ENCODE results near the gene NOS1. TPM values are rescaled to one million over a fixed set of nuclear protein-coding genes. Genes with fewer than 3 reads are reported as not detected.

NOS1 gene
- total RNA-seq, 1 donor from 2014 or later, result not detected

GRCh38 chr12:117360551-117361346 lies 677 bp downstream of the NOS1 start:
- no peaks in the 10 kb centered on the region for H3K9me3 Mint-ChIP-seq
- intact Hi-C loops (cut with micrococcal nuclease), result no loop called here
- no peak overlapping the region for H3K27ac Mint-ChIP-seq
- H3K36me3 Mint-ChIP-seq (ENCODE audit: low read depth), result no peaks in the 10 kb centered on the region
- no peaks in the 10 kb centered on the region for H3K4me1 Mint-ChIP-seq (ENCODE audit: low read depth)
- no peak for DNase-seq (ENCODE audit: low spot score)
- H3K4me3 Mint-ChIP-seq, result no peak overlapping the region
- peaks cover 46% of the 10 kb centered on the region for H3K27me3 Mint-ChIP-seq (ENCODE audit: insufficient read depth)

- H3K4me1 Mint-ChIP-seq (ENCODE audit: low read depth), result no peaks in the 10 kb centered on the region
- no peak for DNase-seq (ENCODE audit: low spot score)
- no peaks in the 10 kb centered on the region for H3K36me3 Mint-ChIP-seq (ENCODE audit: low read depth)
- H3K9me3 Mint-ChIP-seq, result no peaks in the 10 kb centered on the region
- peaks cover 46% of the 10 kb centered on the region for H3K27me3 Mint-ChIP-seq (ENCODE audit: insufficient read depth)
- no peak overlapping the region for H3K27ac Mint-ChIP-seq
- H3K4me3 Mint-ChIP-seq, result no peak overlapping the region
- intact Hi-C loops (cut with micrococcal nuclease), result no loop called here
These were observed 1.2 kb downstream of the NOS1 start for GRCh38 chr12:117360222-117360550.

GRCh38 chr12:117359029-117359845 lies 2.2 kb downstream of the NOS1 start:
- intact Hi-C loops (cut with micrococcal nuclease), result no loop called here
- no peak overlapping the region for H3K27ac Mint-ChIP-seq
- no peak for DNase-seq (ENCODE audit: low spot score)
- no peaks in the 10 kb centered on the region for H3K36me3 Mint-ChIP-seq (ENCODE audit: low read depth)
- no peaks in the 10 kb centered on the region for H3K4me1 Mint-ChIP-seq (ENCODE audit: low read depth)
- no peaks in the 10 kb centered on the region for H3K9me3 Mint-ChIP-seq
- H3K4me3 Mint-ChIP-seq, result no peak overlapping the region
- peaks cover 43% of the 10 kb centered on the region for H3K27me3 Mint-ChIP-seq (ENCODE audit: insufficient read depth)

- no peaks in the 10 kb centered on the region for H3K4me1 Mint-ChIP-seq (ENCODE audit: low read depth)
- intact Hi-C loops (cut with micrococcal nuclease), result no loop called here
- no peaks in the 10 kb centered on the region for H3K9me3 Mint-ChIP-seq
- DNase-seq (ENCODE audit: low spot score), result no peak
- H3K36me3 Mint-ChIP-seq (ENCODE audit: low read depth), result no peaks in the 10 kb centered on the region
- peaks cover 18% of the 10 kb centered on the region for H3K27me3 Mint-ChIP-seq (ENCODE audit: insufficient read depth)
- no peak overlapping the region for H3K4me3 Mint-ChIP-seq
- no peak overlapping the region for H3K27ac Mint-ChIP-seq
These were observed 5.4 kb downstream of the NOS1 start for GRCh38 chr12:117356048-117356447.

GRCh38 chr12:117352883-117353282 lies 8.5 kb downstream of the NOS1 start:
- no peak for DNase-seq (ENCODE audit: low spot score)
- no peaks in the 10 kb centered on the region for H3K4me1 Mint-ChIP-seq (ENCODE audit: low read depth)
- intact Hi-C loops (cut with micrococcal nuclease), result no loop called here
- no peak overlapping the region for H3K4me3 Mint-ChIP-seq
- H3K27ac Mint-ChIP-seq, result no peak overlapping the region
- H3K27me3 Mint-ChIP-seq (ENCODE audit: insufficient read depth), result peaks cover 5% of the 10 kb centered on the region
- H3K9me3 Mint-ChIP-seq, result no peaks in the 10 kb centered on the region
- H3K36me3 Mint-ChIP-seq (ENCODE audit: low read depth), result no peaks in the 10 kb centered on the region

GRCh38 chr12:117352206-117352605 lies 9.2 kb downstream of the NOS1 start:
- Mint-ChIP-seq H3K27me3 (ENCODE audit: insufficient read depth) (peaks cover 5% of the 10 kb centered on the region), H3K4me3 (no peak overlapping the region), H3K36me3 (ENCODE audit: low read depth) (no peaks in the 10 kb centered on the region), H3K4me1 (ENCODE audit: low read depth) (no peaks in the 10 kb centered on the region), H3K27ac (no peak overlapping the region), H3K9me3 (no peaks in the 10 kb centered on the region)
- no peak for DNase-seq (ENCODE audit: low spot score)
- intact Hi-C loops (cut with micrococcal nuclease), result no loop called here

- intact Hi-C loops (cut with micrococcal nuclease), result no loop called here
- Mint-ChIP-seq H3K9me3 (no peaks in the 10 kb centered on the region), H3K4me1 (ENCODE audit: low read depth) (no peaks in the 10 kb centered on the region), H3K36me3 (ENCODE audit: low read depth) (no peaks in the 10 kb centered on the region), H3K27ac (no peak overlapping the region), H3K27me3 (ENCODE audit: insufficient read depth) (peaks cover 1% of the 10 kb centered on the region), H3K4me3 (no peak overlapping the region)
- no peak for DNase-seq (ENCODE audit: low spot score)
These were observed 11.3 kb downstream of the NOS1 start for GRCh38 chr12:117350140-117350539.

GRCh38 chr12:117347588-117347987 lies 13.8 kb downstream of the NOS1 start:
- no peak for DNase-seq (ENCODE audit: low spot score)
- H3K36me3 Mint-ChIP-seq (ENCODE audit: low read depth), result no peaks in the 10 kb centered on the region
- no peaks in the 10 kb centered on the region for H3K27me3 Mint-ChIP-seq (ENCODE audit: insufficient read depth)
- no peak overlapping the region for H3K27ac Mint-ChIP-seq
- H3K4me1 Mint-ChIP-seq (ENCODE audit: low read depth), result peaks cover 3% of the 10 kb centered on the region
- H3K4me3 Mint-ChIP-seq, result no peak overlapping the region
- H3K9me3 Mint-ChIP-seq, result no peaks in the 10 kb centered on the region
- intact Hi-C loops (cut with micrococcal nuclease), result no loop called here

GRCh38 chr12:117344716-117345115 lies 16.7 kb downstream of the NOS1 start:
- Mint-ChIP-seq H3K27ac (no peak overlapping the region), H3K27me3 (ENCODE audit: insufficient read depth) (peaks cover 4% of the 10 kb centered on the region), H3K9me3 (no peaks in the 10 kb centered on the region), H3K36me3 (ENCODE audit: low read depth) (no peaks in the 10 kb centered on the region), H3K4me3 (no peak overlapping the region), H3K4me1 (ENCODE audit: low read depth) (peaks cover 7% of the 10 kb centered on the region)
- no peak for DNase-seq (ENCODE audit: low spot score)
- intact Hi-C loops (cut with micrococcal nuclease), result no loop called here

GRCh38 chr12:117343849-117344248 lies 17.6 kb downstream of the NOS1 start:
- no peak for DNase-seq (ENCODE audit: low spot score)
- Mint-ChIP-seq H3K4me3 (no peak overlapping the region), H3K27me3 (ENCODE audit: insufficient read depth) (peaks cover 4% of the 10 kb centered on the region), H3K9me3 (no peaks in the 10 kb centered on the region), H3K36me3 (ENCODE audit: low read depth) (no peaks in the 10 kb centered on the region), H3K27ac (no peak overlapping the region), H3K4me1 (ENCODE audit: low read depth) (peaks cover 7% of the 10 kb centered on the region)
- intact Hi-C loops (cut with micrococcal nuclease), result no loop called here

- H3K4me1 Mint-ChIP-seq (ENCODE audit: low read depth), result peaks cover 7% of the 10 kb centered on the region
- H3K9me3 Mint-ChIP-seq, result no peaks in the 10 kb centered on the region
- no peak for DNase-seq (ENCODE audit: low spot score)
- H3K27me3 Mint-ChIP-seq (ENCODE audit: insufficient read depth), result peaks cover 4% of the 10 kb centered on the region
- H3K36me3 Mint-ChIP-seq (ENCODE audit: low read depth), result no peaks in the 10 kb centered on the region
- no peak overlapping the region for H3K27ac Mint-ChIP-seq
- intact Hi-C loops (cut with micrococcal nuclease), result no loop called here
- no peak overlapping the region for H3K4me3 Mint-ChIP-seq
These were observed 18.1 kb downstream of the NOS1 start for GRCh38 chr12:117343296-117343695.

GRCh38 chr12:117342682-117343081 lies 18.7 kb downstream of the NOS1 start:
- no peak overlapping the region for H3K27ac Mint-ChIP-seq
- H3K9me3 Mint-ChIP-seq, result no peaks in the 10 kb centered on the region
- intact Hi-C loops (cut with micrococcal nuclease), result no loop called here
- peaks cover 4% of the 10 kb centered on the region for H3K27me3 Mint-ChIP-seq (ENCODE audit: insufficient read depth)
- no peaks in the 10 kb centered on the region for H3K36me3 Mint-ChIP-seq (ENCODE audit: low read depth)
- no peak overlapping the region for H3K4me3 Mint-ChIP-seq
- no peak for DNase-seq (ENCODE audit: low spot score)
- H3K4me1 Mint-ChIP-seq (ENCODE audit: low read depth), result peaks cover 7% of the 10 kb centered on the region

GRCh38 chr12:117342247-117342646 lies 19.2 kb downstream of the NOS1 start:
- H3K27me3 Mint-ChIP-seq (ENCODE audit: insufficient read depth), result peaks cover 4% of the 10 kb centered on the region
- H3K4me1 Mint-ChIP-seq (ENCODE audit: low read depth), result peaks cover 7% of the 10 kb centered on the region
- intact Hi-C loops (cut with micrococcal nuclease), result no loop called here
- no peaks in the 10 kb centered on the region for H3K9me3 Mint-ChIP-seq
- H3K4me3 Mint-ChIP-seq, result no peak overlapping the region
- no peak for DNase-seq (ENCODE audit: low spot score)
- H3K36me3 Mint-ChIP-seq (ENCODE audit: low read depth), result no peaks in the 10 kb centered on the region
- no peak overlapping the region for H3K27ac Mint-ChIP-seq

Measured in activated T-helper 1 cell treated with anti-CD3 and anti-CD28 coated beads, Interleukin-12 subunit alpha, Interleukin-12 subunit beta, Interleukin-2, Interleukin-4 antibody, amounts not matched to agents 30 ng/mL and 10 ng/mL and 1 ng/mL, durations not matched to agents 14 hours and 24 hours and 36 hours (primary cell).